BE2C (cell line): ENCODE measurements around the gene EFCAB8.

ENCODE experiments used
- DNase-seq: peaks from one replicate; pipeline ENCODE4 v3.0.0-alpha.2; 2020
- H3K27me3 ChIP-seq: fragments of 250-450 bp; sonication (Bioruptor Pico); 2 replicates; pipeline ENCODE4 v1.5.1; 2020; ENCODE audit warnings: mild to moderate bottlenecking
- H3K36me3 ChIP-seq: fragments of 250-450 bp; sonication (Bioruptor Pico); 2 replicates; pipeline ENCODE4 v1.5.1; 2020; ENCODE audit warnings: mild to moderate bottlenecking
- H3K4me1 ChIP-seq: fragments of 250-450 bp; sonication (Bioruptor Pico); 2 replicates; pipeline ENCODE4 v1.5.1; 2020
- H3K4me3 ChIP-seq: 2 replicates; pipeline ENCODE4 v1.5.1; 2011; ENCODE audit warnings: low read depth, low read length
- H3K9me3 ChIP-seq: fragments of 250-450 bp; sonication (Bioruptor Pico); 2 replicates; pipeline ENCODE4 v1.5.1; 2020
- TF ChIP-seq, protein P1 (sequence below): IDR thresholded peaks from 2 replicates; pipeline ENCODE4 v1.5.1; 2012; ENCODE audit warnings: mild to moderate bottlenecking, low read depth, low read length

EFCAB8 gene

DNA sequence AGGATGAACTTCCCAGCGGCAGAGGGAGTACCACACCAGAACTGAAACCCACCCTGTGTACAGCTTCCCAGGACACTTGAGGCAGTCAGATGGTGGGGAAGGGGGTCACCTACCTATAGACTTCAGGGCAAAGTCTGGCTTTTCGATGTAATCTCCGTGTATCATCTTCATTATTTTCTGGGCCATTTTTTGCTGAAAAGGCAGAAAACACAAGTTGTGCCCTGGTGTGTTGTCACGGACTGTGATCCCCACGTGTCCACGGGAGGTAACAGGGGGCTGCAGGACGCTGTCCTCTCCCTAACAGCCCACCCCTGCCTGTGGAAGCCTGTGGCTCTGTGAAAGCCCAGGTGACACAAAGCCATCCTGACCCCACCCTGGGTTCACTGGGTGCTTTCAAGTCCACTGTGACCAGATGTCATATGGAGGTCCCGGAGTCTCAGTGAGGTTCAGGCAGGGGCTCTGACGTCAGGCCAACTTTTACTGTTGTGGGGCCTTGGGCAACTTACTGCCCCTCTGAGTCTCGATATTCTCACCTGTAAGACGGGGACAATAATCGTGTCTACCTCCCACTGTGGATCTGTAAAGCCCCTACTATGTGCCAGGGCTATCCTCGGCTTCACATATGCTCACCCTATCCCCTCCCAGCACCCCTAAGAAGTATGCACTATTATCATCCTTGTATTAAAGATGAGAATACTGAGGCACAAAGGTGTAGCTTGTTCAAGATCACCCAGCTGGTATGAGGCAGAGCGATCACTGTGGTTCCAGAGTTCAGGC is 131.0 kb downstream of the EFCAB8 start:
- no peak for DNase-seq
- TF ChIP-seq, protein P1, sequence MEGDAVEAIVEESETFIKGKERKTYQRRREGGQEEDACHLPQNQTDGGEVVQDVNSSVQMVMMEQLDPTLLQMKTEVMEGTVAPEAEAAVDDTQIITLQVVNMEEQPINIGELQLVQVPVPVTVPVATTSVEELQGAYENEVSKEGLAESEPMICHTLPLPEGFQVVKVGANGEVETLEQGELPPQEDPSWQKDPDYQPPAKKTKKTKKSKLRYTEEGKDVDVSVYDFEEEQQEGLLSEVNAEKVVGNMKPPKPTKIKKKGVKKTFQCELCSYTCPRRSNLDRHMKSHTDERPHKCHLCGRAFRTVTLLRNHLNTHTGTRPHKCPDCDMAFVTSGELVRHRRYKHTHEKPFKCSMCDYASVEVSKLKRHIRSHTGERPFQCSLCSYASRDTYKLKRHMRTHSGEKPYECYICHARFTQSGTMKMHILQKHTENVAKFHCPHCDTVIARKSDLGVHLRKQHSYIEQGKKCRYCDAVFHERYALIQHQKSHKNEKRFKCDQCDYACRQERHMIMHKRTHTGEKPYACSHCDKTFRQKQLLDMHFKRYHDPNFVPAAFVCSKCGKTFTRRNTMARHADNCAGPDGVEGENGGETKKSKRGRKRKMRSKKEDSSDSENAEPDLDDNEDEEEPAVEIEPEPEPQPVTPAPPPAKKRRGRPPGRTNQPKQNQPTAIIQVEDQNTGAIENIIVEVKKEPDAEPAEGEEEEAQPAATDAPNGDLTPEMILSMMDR = no peak
- no peak overlapping the region for H3K4me3 ChIP-seq
- no peaks in the 10 kb centered on the region for H3K27me3 ChIP-seq
- H3K4me1 ChIP-seq = no peaks in the 10 kb centered on the region
- no peaks in the 10 kb centered on the region for H3K9me3 ChIP-seq
- no peaks in the 10 kb centered on the region for H3K36me3 ChIP-seq

DNA sequence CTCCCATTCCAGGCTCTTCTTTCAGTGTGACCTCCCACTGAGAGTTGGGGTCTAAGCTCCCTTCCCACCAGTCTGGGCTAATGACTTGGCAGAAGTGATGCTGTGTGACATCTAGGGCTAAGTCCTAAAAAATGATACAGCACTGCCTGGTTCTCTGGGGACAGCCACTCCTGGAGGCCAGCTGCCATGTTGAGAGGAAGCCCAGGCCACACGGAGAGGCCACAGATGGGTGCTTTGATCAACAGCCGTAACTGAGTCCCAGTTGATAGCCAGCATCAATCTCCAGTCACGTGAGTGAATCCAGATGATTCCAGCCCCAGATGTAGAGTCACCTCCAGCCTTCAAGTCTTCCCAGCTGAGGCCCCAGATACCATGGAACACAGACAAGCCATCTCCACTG is 131.7 kb downstream of the EFCAB8 start:
- Histone ChIP-seq H3K36me3 (no peaks in the 10 kb centered on the region), H3K4me1 (no peaks in the 10 kb centered on the region), H3K27me3 (no peaks in the 10 kb centered on the region), H3K4me3 (no peak overlapping the region), H3K9me3 (no peaks in the 10 kb centered on the region)
- no peak for DNase-seq
- TF ChIP-seq, protein P1 = no peak

DNA sequence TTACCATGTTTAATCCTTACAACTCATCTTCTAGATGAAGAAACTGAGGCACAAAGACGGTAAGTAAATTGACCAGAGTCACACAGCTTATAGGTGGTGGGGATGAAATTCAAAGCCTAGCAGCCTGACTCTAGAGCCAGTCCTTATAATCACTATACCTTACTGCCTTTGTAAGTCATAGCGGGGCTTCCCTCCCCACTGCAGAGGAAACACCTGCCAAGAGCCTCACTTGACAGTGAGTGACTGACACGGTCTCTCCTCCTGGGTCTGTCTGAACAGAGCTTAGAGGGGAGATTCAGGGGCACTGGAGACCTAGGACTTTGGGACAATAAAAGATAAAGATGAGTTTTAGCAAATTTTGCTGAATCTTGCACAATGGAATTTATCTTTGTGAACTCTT is 132.7 kb downstream of the EFCAB8 start:
- no peak for DNase-seq
- no peaks in the 10 kb centered on the region for H3K9me3 ChIP-seq
- H3K27me3 ChIP-seq = no peaks in the 10 kb centered on the region
- no peaks in the 10 kb centered on the region for H3K36me3 ChIP-seq
- H3K4me1 ChIP-seq = no peaks in the 10 kb centered on the region
- H3K4me3 ChIP-seq = no peak overlapping the region
- TF ChIP-seq, protein P1 = no peak

DNA sequence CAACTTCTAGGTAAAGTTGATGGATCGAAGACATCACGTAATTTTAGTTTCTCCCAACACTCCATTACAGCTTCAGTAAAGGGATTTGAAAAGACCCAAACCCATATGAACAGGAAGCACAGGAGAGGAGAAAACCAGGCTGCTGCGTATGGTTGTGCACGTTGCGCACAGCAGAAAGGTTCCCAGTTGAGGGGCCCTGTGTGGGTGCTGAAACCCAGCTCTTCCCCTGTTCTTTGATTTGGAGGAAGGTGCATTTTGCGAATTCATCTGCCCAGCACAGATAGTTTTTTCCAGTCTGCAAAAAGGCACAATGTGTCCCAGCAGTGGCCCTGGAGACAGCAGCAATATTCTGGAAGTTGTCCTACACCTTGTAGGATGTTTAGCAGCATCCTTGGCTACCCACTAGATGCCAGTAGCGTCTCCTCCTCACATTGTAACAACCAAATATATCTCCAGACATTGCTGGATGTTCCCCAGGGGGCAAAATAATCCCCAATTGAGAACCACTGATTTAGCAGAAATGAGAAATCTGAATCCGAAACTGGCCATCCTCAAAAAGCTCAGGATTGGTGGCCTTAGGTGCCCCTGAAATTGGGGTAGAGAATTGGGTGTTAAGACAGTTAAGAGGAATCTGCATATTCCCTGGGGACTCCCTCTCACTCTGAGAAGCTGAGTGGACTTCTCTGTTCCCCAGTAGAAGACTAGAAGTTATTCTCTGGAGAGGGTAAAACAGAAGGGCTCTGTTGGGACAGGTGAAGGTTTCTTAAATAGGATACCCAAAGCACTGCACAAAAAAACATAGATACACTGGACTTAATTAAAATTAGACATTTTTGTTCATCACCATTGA is 133.3 kb downstream of the EFCAB8 start:
- H3K27me3 ChIP-seq = no peaks in the 10 kb centered on the region
- TF ChIP-seq, protein P1 = no peak

DNA sequence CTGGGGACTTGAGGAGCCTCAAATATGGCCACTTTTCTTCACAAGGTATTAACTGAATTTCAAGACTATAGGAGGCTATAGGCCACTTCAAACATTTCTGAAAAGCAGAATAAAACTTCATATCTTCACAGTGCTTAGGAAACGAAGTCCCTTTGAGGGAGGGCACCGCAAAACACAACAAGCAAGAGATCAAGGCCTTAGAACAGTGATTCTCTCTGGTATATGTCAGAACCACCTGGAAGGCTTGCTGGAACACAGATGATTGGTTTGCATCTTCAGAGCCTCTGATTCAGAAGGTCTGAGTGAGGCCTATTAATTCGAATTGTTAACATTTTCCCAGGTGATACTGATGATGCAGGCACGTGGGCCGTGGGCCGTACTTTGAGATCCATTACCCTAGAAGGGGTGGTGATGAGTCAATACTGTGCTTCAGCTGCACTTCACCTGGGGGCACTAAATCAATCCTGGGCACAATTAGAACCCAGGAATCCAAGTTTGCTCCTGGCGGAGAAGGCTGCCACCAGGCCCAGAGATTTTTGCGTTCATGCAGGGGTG is 134.8 kb downstream of the EFCAB8 start:
- Histone ChIP-seq H3K4me3 (no peak overlapping the region), H3K9me3 (no peaks in the 10 kb centered on the region), H3K27me3 (no peaks in the 10 kb centered on the region), H3K4me1 (no peaks in the 10 kb centered on the region), H3K36me3 (no peaks in the 10 kb centered on the region)
- DNase-seq = no peak
- TF ChIP-seq, protein P1 = no peak

More for the DNA sequence above, 133.3 kb downstream of the EFCAB8 start:
- Histone ChIP-seq H3K4me1 (no peaks in the 10 kb centered on the region), H3K4me3 (no peak overlapping the region), H3K36me3 (no peaks in the 10 kb centered on the region), H3K9me3 (no peaks in the 10 kb centered on the region)
- DNase-seq = no peak
